GM10847 (cell line): Measurements from ENCODE around the gene DRAXIN.

ENCODE experiments used
- POLR2A ChIP-seq: IDR thresholded peaks from 2 replicates; pipeline ENCODE4 v1.6.1; 2011; ENCODE audit not compliant: insufficient read length; ENCODE audit errors: extremely low read depth

DRAXIN gene

DNA sequence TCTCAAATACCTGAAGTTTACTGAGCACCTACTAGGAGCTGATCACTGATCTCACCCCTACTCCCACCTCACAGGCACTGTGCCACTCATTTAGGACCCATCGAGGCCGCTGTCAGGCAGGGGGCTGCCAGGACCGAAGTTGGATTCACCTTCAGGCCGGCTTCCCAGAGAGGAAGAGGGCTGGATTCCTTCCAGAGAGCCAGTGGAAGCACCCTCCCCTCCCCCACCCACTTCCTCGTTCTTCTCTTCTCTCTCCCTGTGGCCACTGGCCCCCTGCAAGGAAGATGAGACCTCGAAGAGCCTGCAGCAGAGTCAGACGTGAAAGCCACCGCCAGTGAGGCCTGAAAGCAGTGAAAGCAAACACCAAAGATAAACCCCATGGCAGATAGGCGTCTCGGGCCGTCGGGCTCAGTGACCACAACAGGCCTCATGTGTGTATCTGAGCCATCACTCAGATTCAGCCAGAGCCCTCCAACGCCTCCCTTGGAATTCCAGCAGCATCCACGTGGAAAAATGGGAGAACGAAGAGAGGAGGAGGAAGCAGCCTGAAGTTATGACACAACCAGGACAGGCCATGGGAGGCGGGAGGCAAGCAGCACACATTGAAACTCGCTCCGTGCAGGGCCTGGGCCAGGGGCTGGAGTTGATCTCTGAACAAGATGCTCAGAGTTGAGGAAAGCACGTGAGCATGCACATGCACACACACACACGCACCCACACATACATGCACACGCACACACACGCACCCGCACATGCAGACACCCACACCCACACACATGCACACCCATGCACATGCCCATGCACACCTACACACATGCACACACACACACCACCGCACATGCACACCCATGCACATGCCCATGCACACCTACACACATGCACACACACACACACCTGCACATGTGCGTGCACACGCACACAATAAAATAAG lies 38.3 kb downstream of the DRAXIN start:
- no peak for TF ChIP-seq POLR2A

DNA sequence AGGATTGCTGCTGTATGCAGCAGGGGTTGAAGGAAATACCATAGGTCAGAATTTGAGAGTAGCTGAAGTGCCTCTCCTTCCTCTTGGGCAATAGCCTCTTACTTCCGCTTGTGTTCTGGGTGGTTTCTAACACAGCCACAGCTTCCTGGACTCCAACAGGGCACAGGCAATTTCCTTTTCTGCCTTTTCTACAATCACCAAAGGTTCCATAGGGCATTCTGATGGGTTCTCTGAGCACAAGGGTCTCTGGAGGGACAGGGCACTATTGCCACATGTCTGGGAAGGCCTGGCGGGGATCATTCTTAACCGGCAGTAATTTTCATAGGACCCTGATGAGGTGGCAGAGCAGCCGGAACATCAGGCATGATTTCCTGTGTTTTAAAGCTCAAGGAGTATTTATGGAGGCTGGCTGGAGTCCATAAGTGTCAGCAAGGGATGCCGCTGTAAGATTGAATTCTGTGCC lies 39.0 kb downstream of the DRAXIN start:
- TF ChIP-seq POLR2A: no peak

DNA sequence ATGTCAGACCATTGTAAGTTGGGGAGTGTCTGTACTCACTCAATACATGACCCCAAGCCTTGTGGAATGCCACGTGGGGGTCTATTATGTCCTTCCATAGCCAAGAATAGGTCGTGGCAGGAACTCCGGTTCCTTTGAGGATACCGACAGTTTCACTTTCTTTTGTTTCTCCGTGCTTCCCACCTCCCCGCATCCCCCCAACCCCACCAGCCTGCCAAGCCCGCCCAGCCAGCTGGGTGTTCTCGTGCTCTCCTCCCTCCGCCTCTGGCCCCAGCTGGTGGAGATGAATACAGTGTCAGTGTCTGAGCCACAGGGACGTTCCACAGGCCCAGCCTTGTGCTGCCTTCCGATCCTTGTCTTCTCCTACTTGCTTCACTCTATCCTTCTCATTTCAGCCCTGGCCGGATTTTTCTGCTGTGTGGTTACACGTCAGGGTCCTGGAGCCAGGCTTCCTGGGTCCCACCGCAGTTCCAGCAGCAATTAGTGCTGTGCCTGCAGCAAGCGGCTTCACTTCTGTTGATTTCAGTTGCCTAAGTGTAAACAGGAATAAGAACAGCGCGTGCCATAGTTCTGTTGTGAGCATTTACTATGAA lies 40.3 kb downstream of the DRAXIN start:
- no peak for TF ChIP-seq POLR2A

DNA sequence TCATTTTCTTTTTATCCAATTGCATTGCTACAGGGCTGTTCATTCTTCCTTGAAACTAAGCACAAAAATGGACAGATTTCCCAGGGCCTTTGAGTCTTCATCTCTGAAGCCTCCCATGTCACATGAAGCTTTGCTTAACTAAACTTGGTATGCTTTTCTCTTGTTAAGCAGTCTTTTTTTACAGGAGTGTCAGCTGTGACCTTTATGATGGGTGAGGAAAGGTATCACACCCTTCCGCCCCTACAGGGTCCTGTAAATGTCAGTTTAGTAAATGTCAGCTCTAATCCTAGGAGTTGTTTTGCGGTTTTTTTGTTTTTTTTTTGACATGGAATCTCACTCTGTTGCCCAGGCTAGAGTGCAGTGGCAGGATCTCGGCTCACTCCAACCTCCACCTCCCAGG lies 41.8 kb downstream of the DRAXIN start:
- TF ChIP-seq POLR2A: no peak

DNA sequence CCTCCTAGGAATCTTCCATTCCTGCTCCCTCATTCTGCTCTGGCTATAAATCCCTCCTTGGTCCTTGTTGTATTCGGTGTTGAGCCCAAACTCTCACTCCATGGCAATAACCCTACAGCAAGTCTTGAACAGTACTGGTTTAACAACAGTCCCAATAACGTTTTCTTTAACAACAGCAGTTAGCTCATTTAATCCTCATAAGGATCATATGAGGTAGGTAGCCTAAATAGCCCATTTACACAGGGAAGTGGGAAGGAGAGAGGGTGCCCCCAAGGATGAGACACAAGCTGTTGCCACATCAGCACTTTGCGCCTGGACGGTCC lies 44.0 kb downstream of the DRAXIN start:
- TF ChIP-seq POLR2A: no peak

DNA sequence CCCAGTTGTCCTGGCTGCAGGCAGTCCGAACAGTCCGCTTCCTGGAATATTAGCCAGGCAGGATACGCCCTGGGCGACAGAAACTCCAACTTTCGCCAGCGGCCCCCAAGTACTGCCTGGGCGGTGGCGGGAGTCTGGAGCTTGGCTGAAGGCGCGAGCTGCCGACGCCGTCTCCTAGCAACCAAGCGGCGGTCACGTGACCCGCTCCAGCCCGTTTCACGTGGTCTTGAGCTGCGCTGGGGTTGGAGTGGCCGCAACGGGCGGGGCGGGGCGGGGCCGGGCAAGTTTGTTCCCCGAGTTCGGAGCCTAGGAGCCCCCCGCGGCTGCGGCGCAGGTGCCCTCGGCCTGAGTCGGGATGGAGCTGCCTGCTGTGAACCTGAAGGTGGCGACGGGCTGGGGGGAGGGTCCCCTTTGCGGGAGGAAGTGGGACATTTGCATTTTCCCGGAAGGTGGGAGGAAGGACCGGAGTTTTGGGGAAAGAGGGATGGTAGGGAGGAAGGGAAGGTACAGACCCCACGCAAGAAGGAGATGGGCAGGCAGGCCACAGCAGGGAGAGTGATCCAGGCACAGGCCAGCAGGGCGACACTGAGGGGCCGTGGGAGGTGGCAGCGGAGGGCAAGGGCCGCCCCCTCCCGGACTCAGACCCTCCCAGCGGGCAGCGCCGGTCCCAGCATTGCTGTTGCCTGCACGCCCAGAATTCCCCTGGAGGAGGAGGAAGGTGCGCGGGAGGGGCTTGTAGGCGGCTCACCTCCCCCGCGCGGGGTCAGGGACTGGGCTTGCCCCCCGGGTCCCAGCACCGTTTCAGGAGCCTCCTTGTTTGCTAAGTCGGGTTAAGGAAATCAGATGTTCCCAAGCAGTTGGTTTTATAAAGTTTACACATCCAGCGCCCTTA lies 44.6 kb downstream of the DRAXIN start, which contains the start of gene AGTRAP:
Gene AGTRAP, plus strand, starts transcription at position 283 of the 892 bp plus-strand sequence. Its CDS starts 73 bp downstream, at position 356.
- TF ChIP-seq POLR2A: no peak

DNA sequence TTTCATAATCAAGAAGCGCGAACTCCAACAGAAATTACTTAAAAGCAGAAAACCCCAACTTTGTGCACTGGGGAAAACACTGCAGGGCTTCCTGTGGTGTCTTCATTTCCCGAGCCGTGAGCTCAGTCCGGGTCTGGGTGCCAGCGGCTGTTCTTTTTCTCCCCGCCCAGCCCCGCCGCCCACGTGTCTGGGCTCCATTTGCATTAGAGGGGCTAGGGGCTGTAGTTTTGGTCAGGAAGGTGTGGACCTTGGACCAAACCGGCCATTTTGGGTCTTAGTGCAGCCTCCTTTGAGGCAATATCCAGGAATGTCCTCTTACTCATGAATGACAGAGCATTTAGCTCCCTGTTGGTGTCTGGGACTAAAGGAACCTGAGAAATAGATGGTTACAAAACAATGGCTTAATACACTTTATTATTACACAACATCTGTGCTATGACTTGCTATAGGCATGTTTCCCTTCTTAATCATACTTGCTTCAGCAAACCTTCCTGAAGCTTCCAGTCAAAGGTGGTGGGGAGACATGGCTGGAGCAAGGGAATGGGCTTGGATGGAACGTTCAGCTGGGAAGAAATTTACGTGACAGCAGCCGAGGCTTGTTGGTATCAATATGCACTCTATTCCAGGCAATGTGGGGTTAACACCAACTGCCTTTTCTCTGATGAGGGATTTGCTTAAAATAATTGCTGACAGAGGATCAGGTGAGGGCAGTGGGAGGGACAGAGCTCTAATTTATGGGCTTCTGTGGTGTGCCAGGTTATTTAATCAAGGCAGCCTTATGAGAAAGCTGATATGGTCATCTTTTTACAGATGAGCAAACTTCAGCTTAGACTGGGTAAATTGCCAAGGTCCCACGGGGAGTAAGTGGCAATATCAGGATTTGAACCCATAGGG lies 45.5 kb downstream of the DRAXIN start:
- TF ChIP-seq POLR2A: no peak

DNA sequence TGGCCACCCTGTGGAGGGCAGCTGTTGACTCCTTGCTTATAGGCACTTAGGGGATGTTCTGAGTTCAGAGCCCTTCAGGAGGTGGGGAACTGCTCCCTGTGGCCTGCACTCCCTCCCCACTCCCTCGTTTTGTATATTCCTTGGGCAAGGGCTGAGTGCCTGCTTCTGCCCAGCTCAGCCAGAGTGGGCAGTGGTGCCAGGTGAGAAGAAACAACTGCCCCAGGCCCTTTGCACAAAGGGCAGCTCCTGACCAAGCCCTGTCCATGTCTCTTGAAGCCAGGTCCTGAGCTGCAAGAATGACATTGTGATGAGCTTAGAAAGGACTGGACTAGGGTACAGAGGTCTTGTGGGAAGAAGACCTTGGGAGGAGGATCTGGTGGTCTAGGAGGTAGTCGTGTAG lies 46.6 kb downstream of the DRAXIN start:
- TF ChIP-seq POLR2A: no peak

DNA sequence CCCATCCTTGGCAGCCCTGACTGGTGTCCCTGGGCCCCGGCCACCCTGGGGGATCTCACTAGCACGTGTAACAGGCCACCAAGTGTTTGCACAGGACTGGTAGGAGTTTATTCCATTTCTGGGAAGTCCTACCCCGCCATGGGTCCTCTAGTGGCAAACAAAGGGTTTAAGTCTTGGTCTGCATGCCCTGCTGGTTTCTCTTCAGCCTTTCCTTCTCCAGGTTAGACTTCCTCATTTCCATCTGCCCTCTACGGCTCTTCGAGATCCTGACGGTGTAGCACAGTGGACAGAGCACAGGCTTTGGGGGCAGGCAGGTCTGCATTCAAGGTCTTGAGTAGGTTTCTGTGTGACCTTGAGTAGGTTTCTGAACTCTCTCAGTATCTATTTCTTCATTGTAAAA lies 47.3 kb downstream of the DRAXIN start:
- no peak for TF ChIP-seq POLR2A

DNA sequence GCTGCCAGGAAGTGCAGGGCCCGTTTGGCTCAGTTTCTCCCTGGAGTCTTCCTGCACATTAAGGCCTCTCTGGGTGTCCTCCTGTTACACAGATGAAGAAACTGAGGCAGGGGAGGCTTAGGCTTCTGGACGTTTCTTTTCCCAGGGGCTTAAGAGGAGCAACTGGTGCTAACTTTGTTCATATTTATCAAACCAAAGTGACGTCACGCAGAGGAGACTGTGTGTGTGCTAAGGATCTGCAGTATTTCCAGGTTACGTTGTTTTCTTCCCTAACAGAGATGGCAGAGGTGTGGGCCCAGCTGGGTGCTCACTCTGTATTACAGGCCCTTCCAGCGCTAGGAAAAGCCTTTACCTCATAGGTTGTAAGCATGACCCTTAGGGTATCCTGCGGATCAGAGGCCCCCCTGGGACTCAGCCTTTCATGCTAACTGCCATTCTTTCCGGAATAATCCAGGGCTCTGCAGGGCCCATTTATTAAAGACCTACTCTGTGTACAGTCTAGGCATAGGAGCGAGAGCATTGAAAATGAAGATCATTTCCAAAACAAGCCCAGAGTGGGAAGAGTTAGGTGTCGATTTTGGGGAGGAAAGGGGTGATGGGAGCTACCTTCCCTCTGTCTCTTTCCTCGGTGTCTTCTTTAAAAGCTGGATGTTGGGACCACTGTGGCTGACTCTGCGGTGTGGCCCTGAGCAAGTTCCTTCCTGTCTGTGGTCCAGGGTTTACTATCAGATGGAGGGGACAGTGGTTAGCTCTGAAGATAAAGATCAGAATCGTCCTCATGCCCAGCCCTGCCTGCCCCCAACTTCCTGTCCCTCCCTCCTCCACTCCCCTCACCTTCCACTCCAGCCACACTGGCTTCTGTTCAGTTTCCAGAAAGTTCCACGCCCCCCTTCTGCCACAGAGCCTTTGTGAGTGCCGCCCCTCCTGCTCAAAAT lies 49.0 kb downstream of the DRAXIN start:
- no peak for TF ChIP-seq POLR2A

DNA sequence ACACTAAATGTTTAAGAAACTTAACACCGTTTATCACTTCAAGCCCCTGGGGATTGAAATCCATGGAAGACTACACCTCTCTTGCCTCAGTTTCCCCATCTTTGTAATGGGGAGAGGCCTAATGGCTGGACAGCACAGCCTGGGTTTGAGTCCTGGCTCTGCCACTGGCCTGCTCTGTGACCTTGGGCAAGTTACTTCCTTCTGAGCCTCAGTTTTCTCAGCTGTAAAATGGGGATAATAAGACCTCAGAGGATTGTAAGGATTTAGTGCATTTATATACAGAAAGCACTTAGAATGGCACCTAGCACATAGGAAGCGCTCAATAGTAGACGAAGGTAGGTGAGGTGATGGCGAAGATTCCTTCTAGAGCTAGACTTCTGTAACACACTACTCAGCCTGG lies 50.0 kb downstream of the DRAXIN start:
- no peak for TF ChIP-seq POLR2A

DNA sequence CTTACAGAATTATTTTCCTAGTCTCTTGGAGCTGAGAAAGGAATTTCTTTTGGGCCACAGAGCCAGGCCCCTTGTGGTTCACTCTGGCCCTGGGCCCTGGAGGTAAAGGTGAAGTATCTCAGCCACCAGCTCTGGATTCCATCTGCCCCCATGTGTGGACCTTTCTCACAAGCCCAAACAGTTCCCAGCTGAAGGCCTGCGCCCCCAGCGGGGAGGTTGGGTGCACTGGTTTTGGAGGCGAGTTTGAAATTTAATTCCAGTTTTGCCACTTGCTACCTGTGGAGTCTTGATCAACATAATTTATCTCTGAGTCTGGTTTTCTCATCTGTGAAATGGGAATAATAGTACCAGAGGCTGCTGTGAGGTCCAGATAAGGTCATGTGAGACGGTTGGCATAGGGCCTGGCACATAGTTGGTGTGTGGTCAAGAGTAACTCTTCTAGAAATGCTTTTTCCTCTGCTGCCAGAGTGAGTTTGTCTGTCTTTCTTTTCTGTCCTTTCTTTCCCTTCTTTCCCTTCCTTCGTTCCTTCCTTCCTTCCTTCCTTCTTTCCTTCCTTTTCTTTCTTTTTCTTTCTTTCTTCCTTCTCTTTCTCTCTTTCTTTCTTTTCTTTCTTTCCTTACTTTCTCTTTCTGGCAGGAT lies 50.5 kb downstream of the DRAXIN start:
- TF ChIP-seq POLR2A: no peak

DNA sequence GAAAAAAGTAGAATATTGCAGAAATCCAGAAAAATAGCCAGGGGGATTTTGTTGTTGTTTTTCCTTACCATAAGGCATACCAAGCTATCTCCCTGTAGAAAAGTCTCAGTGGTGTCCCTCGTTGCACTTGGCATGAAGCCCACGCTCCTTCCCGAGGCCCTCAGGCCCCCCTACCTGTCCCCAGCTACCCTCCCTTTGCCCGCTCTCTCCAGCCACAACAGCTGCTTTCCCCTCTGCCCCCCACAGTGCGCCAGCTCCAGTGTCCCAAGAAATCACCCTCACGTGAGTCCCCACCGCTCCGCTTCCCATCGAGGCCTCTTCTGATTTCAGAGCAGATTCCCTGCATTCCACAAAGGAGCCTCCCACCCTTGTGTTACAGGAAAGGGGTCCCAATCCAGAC lies 52.8 kb downstream of the DRAXIN start:
- no peak for TF ChIP-seq POLR2A

DNA sequence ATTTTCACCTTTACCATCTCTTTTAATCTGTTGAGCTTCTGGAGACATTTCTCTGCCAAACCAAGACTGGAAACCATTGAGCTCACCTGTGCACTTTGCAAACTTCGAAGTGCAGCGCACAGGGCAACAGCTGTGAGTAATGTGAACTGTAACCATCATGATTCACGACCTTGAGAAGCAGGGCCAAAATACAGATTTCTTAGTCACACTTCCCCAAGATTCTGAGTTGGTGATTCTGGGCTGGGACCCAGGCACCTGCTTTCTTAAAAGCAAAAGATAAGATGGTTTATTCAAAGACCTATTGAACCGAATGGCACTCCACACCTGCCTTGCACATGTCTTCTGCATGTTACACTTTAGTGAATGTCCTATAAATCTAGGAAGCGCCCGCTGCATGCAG lies 54.6 kb downstream of the DRAXIN start:
- no peak for TF ChIP-seq POLR2A
